Measurements from ENCODE around the gene EFNB3. TPM values are rescaled to one million over a fixed set of nuclear protein-coding genes. Genes with fewer than 3 reads are reported as not detected.

The EFNB3 gene
- total and polyA plus RNA-seq, 3 experiments from 2014 or later: not detected

- H3K9me3 ChIP-seq (ENCODE audit: low read length): no peaks in the 10 kb centered on the region
- peak overlapping the region in 2 of 8 donors; percentile 34 to 59 for H3K27ac Mint-ChIP-seq
- ChIA-PET POLR2A (no interaction called here), CTCF (interaction anchor here (0.6 kb wide), 1 partner anchor 867 kb away, joined by 3 read pairs; no protein-coding TSS in a partner anchor)
- peaks cover 0 to 3% (median 0%) of the 10 kb centered on the region in 3 donors for H3K36me3 Mint-ChIP-seq
- no peak overlapping the region for H3K4me3 ChIP-seq (ENCODE audit: low read length)
- H3K4me1 Mint-ChIP-seq: peaks cover 10 to 26% (median 17%) of the 10 kb centered on the region in 3 donors
- no peak overlapping the region for H3K4me3 Mint-ChIP-seq
- peaks cover 7% of the 10 kb centered on the region for H3K4me1 ChIP-seq (ENCODE audit: insufficient read depth, low read length)
- no peaks in the 10 kb centered on the region for H3K36me3 ChIP-seq (ENCODE audit: insufficient read depth, low read length)
- H3K9me3 Mint-ChIP-seq: peaks cover 0 to 2% (median 0%) of the 10 kb centered on the region in 5 donors
- DNase-seq: no peak
- H3K27me3 ChIP-seq (ENCODE audit: insufficient read depth, low read length, poor library complexity, severe bottlenecking): peaks cover 40% of the 10 kb centered on the region
- H3K27me3 Mint-ChIP-seq: peaks cover 49 to 80% of the 10 kb centered on the region in 2 donors
- H3K27ac ChIP-seq (ENCODE audit: low read depth, low read length): no peak overlapping the region
Measured at GRCh38 chr17:7710301-7710700, 5.3 kb downstream of the EFNB3 start.

DNA sequence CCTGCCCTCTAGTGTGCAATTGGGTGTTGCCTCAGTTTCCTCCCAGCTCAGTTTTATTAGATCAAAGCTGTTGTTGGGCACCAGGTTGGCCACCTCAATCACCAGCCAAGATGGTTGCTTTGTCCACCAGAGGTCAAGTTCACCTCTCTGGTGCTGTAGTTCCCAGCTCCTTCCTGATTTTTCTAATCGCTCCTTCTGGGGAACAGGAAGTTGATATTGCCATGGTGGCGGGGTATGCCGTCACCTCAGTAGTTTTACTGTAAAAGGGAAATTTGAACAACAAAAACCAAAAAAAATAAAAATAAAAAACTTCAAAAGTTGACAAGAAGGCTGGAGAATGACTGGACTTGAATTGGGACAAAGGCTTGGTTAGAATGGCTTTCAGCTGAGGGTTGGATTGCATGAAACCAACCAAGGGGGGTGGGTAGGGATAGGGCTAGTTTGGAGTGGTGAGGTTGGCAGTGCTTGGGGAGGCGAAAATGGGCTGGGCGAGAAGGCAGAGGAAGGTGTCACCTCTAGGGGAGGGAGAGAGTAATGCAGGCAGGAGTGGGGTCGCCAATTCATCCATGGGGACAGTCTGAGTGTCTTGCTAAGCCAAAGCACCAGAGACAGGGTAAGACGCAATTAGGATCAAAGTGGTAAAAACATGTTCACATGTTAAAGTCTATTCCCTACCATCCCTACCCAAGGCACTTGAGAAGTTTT, 6.2 kb downstream of the EFNB3 start:
- Mint-ChIP-seq H3K27me3 (peaks cover 48 to 81% of the 10 kb centered on the region in 2 donors), H3K27ac (peak overlapping the region in 2 of 8 donors; percentile 14 to 59), H3K4me3 (peak overlapping the region in 1 of 7 donors; percentile 3), H3K36me3 (no peaks in the 10 kb centered on the region), H3K9me3 (peaks cover 0 to 2% (median 0%) of the 10 kb centered on the region in 5 donors), H3K4me1 (peaks cover 5 to 19% (median 10%) of the 10 kb centered on the region in 3 donors)
- CTCF ChIA-PET: interaction anchor here (1.7 kb wide), 1 partner anchor 23 kb away, joined by 7 read pairs; the partner anchor contains the start of gene WRAP53
- POLR2A ChIA-PET: no interaction called here
- Histone ChIP-seq H3K27ac (ENCODE audit: low read depth, low read length) (no peak overlapping the region), H3K27me3 (ENCODE audit: insufficient read depth, low read length, poor library complexity, severe bottlenecking) (peaks cover 43% of the 10 kb centered on the region), H3K4me1 (ENCODE audit: insufficient read depth, low read length) (peaks cover 7% of the 10 kb centered on the region), H3K4me3 (ENCODE audit: low read length) (no peak overlapping the region), H3K9me3 (ENCODE audit: low read length) (no peaks in the 10 kb centered on the region), H3K36me3 (ENCODE audit: insufficient read depth, low read length) (no peaks in the 10 kb centered on the region)
- DNase-seq: no peak

DNA sequence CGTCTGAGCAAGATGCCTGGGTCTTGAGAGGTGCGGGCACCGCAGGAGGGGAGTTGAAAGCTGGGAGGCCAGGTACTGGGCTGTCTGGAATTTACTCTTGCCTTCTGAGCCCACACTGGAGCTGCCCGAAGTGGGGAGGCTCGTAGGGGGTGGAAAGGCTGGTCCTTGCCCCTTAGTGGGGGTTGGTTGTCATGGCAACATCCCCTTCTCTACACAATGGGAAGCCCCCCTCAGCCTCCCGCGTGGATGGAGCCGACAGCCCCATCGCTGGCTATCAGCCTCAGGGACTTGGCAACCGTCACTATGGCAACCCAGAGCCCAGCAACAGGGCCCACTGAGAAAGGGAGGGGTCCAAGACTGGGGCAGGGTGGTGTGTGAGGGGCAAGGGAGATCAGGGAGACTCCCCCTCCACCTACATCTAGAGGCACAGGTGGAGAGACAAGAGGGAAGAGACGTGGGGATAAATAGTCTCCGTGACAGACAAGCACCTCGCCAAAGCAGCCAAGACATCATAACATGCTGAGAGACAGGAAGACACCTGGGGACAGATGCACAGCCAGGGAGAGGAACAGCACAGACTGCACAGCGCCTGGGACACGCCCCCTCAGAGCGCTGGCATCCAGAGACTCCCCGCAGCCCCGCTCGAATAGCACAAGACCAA, 7.2 kb downstream of the EFNB3 start:
- Histone ChIP-seq H3K27me3 (ENCODE audit: insufficient read depth, low read length, poor library complexity, severe bottlenecking) (peaks cover 45% of the 10 kb centered on the region), H3K36me3 (ENCODE audit: insufficient read depth, low read length) (no peaks in the 10 kb centered on the region), H3K4me3 (ENCODE audit: low read length) (no peak overlapping the region), H3K9me3 (ENCODE audit: low read length) (no peaks in the 10 kb centered on the region), H3K4me1 (ENCODE audit: insufficient read depth, low read length) (peaks cover 13% of the 10 kb centered on the region), H3K27ac (ENCODE audit: low read depth, low read length) (no peak overlapping the region)
- CTCF ChIA-PET: interaction anchor here (1.7 kb wide), 1 partner anchor 24 kb away, joined by 7 read pairs; the partner anchor contains the start of gene WRAP53
- Mint-ChIP-seq H3K9me3 (peaks cover 0 to 2% (median 0%) of the 10 kb centered on the region in 5 donors), H3K4me1 (peaks cover 7 to 24% (median 17%) of the 10 kb centered on the region in 3 donors), H3K27me3 (peaks cover 47 to 78% of the 10 kb centered on the region in 2 donors), H3K27ac (peak overlapping the region in 1 of 8 donors; percentile 77), H3K4me3 (no peak overlapping the region), H3K36me3 (no peaks in the 10 kb centered on the region)
- no peak for DNase-seq
- POLR2A ChIA-PET: no interaction called here

DNA sequence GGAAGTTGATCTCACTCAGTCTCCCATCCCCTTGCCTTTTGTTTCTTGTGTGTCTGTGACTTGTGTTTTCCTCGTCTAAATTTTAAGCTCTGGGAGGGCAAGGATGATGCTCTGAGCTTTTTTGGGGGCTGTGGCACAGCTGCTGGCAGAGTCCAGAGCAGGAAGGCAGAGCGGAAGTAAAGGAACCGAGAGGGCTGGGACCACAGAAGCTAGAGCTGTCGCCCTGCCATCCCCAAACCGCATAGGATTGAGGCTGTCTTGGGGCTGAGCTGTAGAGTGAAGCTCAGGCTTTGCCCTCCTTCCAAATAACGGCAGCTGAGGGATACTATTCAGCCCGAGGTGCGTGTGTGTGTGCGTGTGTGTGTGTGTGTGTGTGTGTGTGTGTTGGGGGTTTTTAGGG, 8.8 kb downstream of the EFNB3 start:
- DNase-seq: no peak
- Histone ChIP-seq H3K9me3 (ENCODE audit: low read length) (no peaks in the 10 kb centered on the region), H3K27me3 (ENCODE audit: insufficient read depth, low read length, poor library complexity, severe bottlenecking) (peaks cover 50% of the 10 kb centered on the region), H3K27ac (ENCODE audit: low read depth, low read length) (no peak overlapping the region), H3K36me3 (ENCODE audit: insufficient read depth, low read length) (no peaks in the 10 kb centered on the region), H3K4me3 (ENCODE audit: low read length) (no peak overlapping the region), H3K4me1 (ENCODE audit: insufficient read depth, low read length) (peaks cover 15% of the 10 kb centered on the region)
- H3K4me3 Mint-ChIP-seq: no peak overlapping the region
- H3K27me3 Mint-ChIP-seq: peaks cover 49 to 76% of the 10 kb centered on the region in 2 donors
- H3K36me3 Mint-ChIP-seq: no peaks in the 10 kb centered on the region
- H3K27ac Mint-ChIP-seq: peak overlapping the region in 1 of 8 donors; percentile 66
- H3K9me3 Mint-ChIP-seq: peaks cover 0 to 2% (median 0%) of the 10 kb centered on the region in 5 donors
- ChIA-PET POLR2A (no interaction called here), CTCF (no interaction called here)
- H3K4me1 Mint-ChIP-seq: peaks cover 13 to 38% (median 27%) of the 10 kb centered on the region in 3 donors

- peaks cover 54 to 79% of the 10 kb centered on the region in 2 donors for H3K27me3 Mint-ChIP-seq
- H3K9me3 Mint-ChIP-seq: peaks cover 0 to 2% (median 0%) of the 10 kb centered on the region in 5 donors
- no peak for DNase-seq
- Histone ChIP-seq H3K9me3 (ENCODE audit: low read length) (no peaks in the 10 kb centered on the region), H3K27me3 (ENCODE audit: insufficient read depth, low read length, poor library complexity, severe bottlenecking) (peaks cover 50% of the 10 kb centered on the region), H3K4me1 (ENCODE audit: insufficient read depth, low read length) (peaks cover 15% of the 10 kb centered on the region), H3K36me3 (ENCODE audit: insufficient read depth, low read length) (no peaks in the 10 kb centered on the region), H3K4me3 (ENCODE audit: low read length) (no peak overlapping the region), H3K27ac (ENCODE audit: low read depth, low read length) (no peak overlapping the region)
- peak overlapping the region in 1 of 8 donors; percentile 24 for H3K27ac Mint-ChIP-seq
- H3K4me3 Mint-ChIP-seq: peak overlapping the region in 1 of 7 donors; percentile 36
- H3K36me3 Mint-ChIP-seq: no peaks in the 10 kb centered on the region
- H3K4me1 Mint-ChIP-seq: peaks cover 13 to 37% (median 27%) of the 10 kb centered on the region in 3 donors
- CTCF ChIA-PET: no interaction called here
- POLR2A ChIA-PET: no interaction called here
Measured at GRCh38 chr17:7714721-7715594, 10.0 kb downstream of the EFNB3 start.

- Histone ChIP-seq H3K9me3 (ENCODE audit: low read length) (no peaks in the 10 kb centered on the region), H3K27ac (ENCODE audit: low read depth, low read length) (no peak overlapping the region), H3K4me3 (ENCODE audit: low read length) (no peak overlapping the region), H3K36me3 (ENCODE audit: insufficient read depth, low read length) (no peaks in the 10 kb centered on the region), H3K4me1 (ENCODE audit: insufficient read depth, low read length) (peaks cover 8% of the 10 kb centered on the region), H3K27me3 (ENCODE audit: insufficient read depth, low read length, poor library complexity, severe bottlenecking) (peaks cover 45% of the 10 kb centered on the region)
- POLR2A ChIA-PET: no interaction called here
- H3K27me3 Mint-ChIP-seq: peaks cover 60 to 75% of the 10 kb centered on the region in 2 donors
- H3K4me3 Mint-ChIP-seq: peak overlapping the region in 6 of 7 donors; percentile 3 to 66 (median 20)
- H3K9me3 Mint-ChIP-seq: peaks cover 0 to 2% (median 0%) of the 10 kb centered on the region in 5 donors
- CTCF ChIA-PET: interaction anchor here (1.2 to 1.6 kb wide), 2 partner anchors 11 to 28 kb away, joined by 3 to 4 read pairs; partner anchors contain the start of gene WRAP53
- DNase-seq: no peak
- peaks cover 9 to 27% (median 17%) of the 10 kb centered on the region in 3 donors for H3K4me1 Mint-ChIP-seq
- no peaks in the 10 kb centered on the region for H3K36me3 Mint-ChIP-seq
- peak overlapping the region in 2 of 8 donors; percentile 24 to 47 for H3K27ac Mint-ChIP-seq
Measured at GRCh38 chr17:7715936-7716886, 11.2 kb downstream of the EFNB3 start.
